DMS114 treated with DMSO at 0.1 percent for 48 hours (cell line): Measurements from ENCODE around the gene NR1D1.

Experiments
- DNase-seq: peaks from one replicate; lab custom pipeline; 2025; ENCODE audit not compliant: unreplicated experiment; lab: John Stamatoyannopoulos, UW

NR1D1 gene

DNA sequence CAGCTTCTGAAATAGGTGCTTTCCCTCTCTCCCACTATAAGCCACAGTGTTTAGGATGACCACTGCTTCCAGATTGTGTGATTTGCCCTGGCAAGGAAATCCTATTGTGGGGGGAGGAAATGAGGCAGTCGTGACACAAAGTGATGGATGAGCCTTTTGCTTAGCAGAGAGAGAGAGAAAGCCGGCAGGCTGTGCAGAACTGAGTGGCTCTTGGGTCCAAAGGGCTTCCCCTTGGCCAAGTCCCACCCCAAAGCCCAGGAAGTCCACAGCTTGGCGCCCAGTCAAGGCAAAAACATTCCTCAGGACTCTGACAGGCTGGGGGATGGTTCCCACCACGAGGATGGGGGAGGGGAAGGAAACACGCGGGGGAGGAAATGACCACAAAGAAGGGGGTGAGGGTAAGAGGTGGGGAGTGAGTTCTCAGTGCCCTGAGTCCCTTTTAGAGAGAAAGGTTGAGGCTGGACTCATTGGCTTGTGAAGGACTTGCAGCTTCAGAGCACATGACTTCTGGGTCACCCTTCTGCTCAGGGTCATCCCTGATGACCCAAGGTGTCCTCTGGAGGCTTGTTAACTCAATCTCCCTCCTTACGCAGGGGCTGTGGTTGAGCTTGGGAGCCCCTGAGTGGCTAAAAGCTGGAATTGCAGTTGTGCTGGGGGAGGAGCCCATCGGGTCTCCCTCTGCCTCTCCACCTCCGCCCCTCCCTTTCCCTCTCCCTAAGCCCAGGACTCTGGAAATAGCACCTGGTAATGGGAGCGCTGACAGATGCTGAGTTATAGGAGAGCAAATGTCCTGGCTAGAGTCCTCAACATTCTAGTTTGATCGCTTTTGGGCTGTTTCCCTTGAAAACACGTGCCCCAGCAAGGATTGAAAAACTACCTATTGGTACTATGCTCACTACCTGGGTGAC lies 11.1 kb upstream of the NR1D1 start:
- peak; percentile 73 for DNase-seq

DNA sequence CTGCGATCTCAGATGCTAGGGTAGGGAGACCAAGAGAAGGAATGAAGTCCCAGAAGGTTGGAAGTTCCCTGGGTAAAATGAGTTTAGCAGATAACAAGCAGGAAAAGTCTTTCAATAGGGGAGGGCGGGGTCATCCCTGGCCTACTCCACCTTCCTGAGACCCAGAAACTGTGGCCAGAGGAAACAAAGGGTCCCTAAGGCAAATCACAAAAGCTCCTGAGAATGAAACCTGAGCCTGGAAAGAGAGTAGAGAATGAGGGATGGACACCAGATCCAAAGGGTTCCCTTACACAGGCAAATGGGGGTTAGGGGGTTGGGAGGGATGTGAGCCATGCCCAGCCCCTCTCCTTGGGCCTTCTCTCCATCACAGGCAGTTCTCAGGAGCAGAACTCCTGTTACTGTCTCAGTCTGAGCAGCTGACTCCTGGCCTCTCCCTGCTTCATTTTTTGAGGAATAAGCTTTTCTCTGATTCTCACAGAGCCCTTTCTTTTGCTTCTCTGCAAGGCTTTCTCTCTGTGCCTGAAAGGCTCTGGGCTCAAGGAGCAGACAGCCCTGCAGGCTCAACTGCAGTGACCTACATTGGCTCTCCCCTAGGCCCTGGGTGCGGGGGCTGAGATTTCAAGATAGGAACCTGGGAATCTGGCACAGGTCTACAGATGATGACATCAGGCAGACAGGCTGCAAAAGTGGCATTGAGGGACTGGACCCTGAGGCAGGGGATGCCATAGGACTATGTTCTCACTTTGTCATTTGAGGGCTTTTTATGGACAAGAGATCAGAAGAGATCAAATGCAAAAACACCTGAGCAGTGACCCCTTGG lies 9.8 kb upstream of the NR1D1 start:
- no peak for DNase-seq

DNA sequence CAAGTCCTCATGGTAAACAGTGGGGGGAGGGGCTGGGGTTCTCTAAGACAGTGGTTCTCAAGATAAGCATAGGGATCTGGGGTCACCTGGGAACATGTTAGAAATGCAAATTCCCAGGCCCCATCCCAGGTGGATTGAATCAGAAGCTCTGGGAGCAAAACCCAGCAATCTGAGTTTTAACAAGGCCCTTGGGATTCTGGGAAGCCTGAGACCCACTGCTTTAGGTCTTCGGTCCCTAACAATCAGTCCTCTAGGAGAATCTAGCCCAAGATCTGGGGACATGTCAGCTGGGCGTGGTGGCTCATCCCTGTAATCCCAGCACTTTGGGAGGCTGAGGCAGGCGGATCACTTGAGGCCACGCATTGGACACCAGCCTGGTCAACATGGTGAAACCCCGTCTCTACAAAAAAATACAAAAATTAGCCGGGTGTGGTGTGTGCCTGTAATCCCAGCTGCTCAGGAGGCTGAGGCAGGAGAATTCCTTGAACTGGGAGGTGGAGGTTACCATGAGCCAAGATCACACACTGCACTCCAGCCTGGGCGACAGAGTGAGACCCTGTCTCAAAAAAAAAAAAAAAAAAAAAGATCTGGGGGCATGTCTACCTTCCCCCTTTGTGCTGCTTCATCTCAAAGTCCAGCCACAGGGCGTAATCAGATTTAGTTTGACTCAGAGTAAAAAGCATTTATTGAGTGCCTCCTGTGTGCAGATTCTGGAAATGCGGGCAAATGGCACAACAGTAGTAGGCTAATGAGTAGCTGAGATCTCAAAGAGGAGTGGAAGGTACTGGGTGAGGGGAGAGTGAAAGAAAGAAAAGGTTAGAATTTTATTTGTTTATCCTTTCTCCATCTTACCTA lies 8.8 kb upstream of the NR1D1 start:
- DNase-seq = no peak

DNA sequence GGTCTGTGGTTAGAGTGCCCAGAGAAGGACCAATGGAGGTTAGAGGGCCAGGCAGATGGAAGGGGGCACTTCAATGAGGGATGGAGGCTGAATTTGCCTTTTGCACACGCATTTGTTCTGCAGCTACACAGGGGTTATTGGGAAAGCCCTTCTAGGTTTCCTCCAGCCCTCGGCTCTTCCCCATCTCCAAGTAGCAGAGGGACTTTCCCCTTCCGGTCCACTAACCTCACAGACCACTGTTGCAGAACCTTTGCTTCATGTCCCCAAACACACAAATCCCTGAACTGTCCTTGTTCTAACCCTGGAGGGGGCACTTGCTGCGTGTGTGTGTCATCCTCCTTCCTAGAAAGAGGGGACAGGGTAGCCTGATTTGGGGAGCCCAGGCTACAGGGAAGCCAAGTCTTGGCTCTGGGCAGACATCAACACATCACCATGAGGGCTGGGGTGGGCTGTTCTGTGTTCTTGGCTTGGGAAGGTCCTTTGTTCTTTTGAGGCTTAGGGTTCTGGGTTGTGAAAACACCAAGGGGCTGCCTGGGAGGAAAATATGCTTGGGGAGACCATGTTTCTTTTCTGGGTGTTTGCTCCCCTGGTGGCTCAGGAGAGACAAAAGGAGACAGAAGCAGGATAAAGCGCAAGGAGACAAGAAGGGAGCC lies 7.3 kb upstream of the NR1D1 start:
- DNase-seq = no peak

DNA sequence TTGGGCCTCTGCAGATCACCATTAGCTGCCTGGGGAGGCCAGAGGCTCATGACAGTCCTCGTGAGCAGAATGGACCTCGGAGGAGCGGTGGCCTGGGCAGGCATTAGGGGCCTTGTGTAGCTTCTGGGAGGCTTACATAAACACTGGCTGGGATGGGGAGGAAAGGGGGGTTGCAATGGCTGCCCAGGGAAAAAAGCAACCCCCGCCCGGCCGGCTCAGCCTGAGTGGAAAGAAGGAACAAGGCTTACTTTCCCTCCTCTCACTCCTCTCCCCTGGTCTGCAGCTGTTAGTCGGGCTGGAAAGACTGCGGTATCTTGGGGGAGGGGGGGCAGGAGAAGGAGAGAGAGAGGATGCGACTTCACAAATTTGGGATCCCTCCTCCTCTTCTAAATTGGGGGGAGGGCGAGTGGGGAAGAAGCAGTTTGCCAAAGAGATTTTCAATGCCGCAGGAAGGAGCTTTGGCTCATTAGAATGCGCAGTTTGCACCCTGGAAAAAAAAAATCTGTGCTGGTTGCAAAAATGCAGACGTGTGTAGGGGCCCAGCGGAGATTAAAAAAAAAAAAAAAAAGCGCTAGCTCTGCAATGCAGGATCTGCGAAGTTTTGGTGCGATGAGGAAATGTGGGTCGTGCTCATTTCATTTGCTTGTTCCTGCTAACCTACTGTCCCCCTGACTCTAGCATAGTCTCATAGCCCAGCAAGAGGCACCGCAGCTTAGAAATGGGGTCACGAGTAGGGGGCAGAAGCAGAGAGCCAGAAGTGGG lies 6.6 kb upstream of the NR1D1 start:
- no peak for DNase-seq

DNA sequence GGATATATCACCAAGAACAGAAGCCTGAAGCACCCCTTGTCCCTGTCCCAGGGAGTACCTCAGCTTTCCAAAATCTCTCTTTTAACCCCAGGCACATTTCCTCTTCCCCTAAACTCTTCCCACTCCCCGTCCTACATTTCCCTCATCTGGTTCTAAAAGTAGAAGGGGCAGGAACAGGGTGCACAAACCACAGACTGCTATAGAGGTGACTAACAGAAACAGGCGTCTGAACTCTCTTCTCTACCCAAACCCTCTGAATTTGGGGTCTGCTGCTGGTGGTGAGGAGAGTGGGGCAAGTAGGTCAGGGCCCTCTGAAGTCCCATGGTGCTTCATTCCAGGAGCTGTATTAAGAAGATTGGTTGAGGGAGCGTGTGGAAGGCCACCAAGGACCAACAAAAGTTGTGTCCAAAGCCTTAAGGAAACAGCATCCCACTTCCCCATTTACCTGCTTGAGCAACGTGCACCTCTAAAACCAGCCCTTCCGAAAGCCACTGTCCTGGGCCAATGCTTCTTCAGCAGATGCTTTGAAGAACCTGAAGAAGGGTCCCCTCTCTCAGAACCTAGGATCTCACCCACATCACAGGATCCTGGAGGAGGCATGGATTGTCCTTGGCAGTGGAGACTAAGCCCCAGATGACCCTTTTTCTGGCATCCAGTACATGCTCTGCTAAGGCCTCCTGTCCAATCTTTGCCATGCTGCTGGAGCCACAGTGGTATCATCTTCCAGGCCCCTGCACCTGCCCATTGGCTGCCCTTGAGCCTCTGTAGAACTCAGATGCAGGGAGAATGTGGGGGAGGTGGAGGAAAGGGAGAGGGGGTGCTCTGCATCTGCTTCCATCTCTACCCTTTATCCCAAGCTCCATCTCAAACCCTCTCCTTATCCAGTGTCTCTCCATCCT lies 5.7 kb upstream of the NR1D1 start:
- DNase-seq = no peak

DNA sequence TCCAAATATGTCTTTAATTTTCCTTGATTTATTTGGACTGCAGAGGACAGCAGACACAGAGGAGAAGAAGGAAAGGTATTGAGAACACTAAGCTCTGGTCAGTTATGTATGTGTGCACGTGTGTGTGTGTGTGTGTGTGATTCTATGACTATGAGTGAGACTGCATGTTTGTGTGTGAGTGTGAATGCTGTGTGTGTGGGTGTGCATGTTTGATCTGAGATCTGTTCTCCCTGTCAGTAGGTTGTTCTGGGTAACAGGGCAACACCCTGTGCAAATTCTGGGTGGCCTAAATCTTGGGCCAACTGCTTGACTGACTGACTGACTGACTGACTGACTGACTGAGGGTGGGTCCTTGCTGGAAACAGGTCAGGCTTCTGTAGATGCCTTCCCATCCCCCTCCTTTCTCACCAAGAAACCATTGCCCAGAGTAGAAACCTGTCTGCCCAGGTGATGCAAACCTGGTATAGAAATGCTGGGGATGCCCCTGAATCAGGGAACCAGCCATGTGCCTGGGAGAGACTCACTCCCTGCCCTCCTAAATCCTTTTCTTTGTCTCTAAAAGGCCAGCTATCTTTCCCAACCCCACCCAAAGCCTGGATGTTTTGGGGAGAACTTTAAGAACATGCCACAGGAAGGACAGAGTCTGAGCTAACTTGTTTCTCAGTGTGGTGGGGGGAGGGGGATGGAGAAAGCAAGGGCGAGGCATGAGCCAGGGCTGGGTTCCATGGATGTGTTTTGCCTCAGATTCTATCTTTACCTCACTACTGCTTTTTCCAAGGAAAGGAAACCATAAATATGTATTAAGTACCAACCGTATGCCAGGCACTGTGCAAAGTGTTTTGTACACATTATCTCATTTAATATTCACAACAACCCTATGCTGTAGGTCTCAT lies 4.5 kb upstream of the NR1D1 start:
- DNase-seq = no peak

DNA sequence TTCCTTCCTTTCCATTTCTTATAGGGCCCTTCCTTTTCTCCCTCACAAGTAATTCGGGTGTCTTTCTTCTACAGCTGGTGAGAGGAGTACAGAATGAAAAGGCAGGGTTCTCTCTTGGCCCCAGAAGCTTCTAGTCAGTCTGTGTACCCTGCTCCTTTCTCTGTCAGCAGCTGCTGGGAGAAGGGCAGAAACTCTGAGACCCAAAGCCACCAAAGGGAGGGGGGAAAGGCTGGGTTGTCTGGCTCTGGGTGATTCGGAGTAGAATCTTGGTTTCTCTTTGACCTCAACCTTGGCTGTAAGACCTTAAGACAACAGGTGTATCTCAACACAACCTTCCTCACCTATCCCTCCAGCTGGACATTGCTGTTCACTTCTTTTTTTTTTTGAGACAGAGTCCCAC lies 3.3 kb upstream of the NR1D1 start:
- DNase-seq = no peak

DNA sequence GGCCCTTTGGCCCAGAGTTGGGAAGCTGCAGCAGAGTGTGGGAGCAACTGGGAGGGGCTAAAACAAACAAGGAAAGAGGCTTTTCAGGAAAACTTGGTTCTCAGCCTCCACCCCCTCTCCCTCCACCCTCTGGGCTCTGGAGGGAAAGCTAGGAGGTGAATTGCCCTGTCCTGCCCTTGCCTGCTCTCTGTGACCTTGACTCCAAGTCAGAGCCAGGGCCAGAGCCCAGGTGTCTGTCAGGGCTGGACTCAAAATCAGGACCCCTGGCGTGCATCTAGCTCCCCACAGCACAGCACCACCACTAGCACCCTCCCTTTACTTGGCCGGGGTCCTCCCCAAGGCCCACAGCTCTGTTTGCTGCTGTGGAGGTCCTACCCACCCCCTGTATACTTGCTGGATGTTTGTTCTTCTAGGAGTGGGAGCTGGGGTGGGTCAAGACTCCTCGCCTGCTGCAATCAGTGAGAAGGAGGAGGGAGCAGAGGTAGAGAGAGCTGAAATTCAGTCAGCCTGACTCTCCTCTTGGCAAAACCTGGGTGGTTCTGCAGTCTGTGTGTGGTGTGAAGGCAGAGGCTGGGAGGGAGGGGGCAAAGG lies 2.8 kb upstream of the NR1D1 start:
- no peak for DNase-seq

DNA sequence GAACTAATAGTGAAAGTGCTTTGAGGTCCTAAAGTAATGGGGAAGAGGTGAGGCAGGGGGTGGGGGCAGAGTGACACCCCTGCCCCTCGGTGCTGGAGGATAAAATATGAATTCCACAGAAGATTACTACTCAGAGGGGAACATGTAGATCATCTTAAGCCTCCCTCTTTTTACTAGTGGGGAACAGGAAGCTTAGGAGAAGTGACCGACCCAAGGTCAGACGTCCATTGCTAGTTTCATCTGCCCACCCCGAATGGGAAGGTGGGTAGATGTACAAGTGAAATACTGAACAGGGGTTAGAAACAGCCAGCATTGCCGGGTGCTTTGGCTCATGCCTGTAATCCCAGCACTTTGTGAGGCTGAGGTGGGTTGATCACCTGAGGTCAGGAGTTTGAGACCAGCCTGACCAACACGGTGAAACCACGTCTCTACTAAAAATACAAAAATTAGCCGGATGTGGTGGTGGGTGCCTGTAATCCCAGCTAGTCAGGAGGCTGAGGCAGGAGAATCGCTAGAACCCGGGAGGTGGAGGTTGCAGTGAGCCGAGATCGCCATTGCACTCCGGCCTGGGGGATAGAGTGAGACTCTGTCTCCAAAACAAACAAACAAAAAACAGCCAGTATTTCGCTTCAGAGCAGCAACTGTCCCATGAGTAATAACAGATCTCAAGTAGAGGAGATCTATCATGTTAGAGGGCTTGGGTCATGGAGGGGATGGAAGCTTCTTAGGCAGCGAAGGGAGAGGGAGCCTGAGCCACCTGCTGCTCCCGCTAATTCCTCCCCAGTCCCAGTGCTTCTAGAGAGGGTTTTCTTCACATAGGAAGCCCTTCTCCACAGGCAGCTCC lies 1.2 kb upstream of the NR1D1 start:
- DNase-seq = no peak

DNA sequence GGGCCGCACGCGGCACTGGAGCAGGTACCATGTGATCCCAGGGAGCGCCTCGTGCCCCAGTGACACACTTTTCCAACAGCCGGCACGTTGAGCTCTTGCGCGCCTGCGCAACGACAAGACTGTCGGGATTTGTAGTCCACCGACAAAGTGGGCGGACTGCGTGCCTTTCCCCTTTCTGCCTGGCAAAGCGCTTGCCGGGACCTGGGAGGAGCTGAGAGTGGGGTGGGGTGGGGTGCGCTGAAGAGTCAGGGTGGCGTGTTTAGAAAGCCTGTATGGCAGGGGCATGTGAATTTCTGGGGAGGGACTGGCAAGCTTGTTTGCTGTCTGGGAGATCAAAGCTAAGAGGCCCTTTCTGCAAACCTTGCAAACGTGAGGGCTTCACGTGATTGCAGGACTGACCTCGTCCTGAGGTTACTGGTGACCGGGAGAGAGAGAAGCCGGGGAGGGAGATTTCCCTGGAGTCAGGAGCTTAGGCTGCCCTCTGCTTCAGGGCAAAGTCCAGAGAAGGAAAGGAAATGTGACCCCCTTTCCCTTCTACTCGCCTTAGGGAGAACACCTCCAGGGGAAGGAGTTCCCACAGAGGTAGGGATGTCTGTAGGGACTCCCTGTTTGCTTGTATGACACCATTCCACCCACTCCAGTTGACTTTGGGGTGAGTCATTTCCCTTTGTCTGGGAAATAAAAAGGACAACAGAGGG lies 429 bp upstream of the NR1D1 start:
- peak; percentile 93 for DNase-seq

DNA sequence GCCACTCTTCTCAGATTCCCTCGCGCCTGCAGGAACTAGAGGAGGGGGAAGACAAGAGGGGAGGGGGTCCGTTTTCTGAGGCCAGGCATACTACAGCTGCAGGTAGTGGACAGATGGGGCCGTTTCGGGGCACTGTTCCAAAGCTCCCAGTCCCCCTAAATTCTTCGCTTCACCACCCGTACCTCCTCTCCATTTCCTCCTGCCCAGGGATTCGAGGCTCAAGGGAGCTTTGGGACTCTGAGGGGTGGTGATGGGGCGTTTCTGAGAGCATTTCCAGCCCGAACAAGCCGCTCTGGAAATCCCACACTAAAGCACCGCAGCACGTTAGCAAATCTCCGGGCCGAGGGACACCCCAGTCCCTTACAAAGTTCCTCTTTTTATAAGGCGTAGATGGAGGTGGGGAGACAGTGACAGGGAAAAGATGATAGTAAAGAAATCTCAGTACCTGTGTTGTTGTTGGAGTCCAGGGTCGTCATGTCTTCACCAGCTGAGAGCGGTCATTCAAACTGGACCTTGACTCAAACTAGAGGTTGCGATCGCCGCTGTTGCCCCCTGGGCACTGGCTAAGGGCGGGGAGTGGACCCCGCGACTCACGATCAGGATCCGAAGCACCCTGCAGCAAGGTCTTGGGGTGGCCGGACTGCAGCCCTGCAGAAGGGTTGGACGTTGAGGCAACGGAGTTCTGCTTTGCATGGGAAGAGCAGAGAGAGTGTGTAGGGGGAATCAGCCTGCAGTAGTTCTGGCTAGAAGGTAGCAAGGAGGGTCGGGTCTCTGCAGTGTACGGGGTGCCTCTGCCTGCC lies 570 bp downstream of the NR1D1 start:
- no peak for DNase-seq

DNA sequence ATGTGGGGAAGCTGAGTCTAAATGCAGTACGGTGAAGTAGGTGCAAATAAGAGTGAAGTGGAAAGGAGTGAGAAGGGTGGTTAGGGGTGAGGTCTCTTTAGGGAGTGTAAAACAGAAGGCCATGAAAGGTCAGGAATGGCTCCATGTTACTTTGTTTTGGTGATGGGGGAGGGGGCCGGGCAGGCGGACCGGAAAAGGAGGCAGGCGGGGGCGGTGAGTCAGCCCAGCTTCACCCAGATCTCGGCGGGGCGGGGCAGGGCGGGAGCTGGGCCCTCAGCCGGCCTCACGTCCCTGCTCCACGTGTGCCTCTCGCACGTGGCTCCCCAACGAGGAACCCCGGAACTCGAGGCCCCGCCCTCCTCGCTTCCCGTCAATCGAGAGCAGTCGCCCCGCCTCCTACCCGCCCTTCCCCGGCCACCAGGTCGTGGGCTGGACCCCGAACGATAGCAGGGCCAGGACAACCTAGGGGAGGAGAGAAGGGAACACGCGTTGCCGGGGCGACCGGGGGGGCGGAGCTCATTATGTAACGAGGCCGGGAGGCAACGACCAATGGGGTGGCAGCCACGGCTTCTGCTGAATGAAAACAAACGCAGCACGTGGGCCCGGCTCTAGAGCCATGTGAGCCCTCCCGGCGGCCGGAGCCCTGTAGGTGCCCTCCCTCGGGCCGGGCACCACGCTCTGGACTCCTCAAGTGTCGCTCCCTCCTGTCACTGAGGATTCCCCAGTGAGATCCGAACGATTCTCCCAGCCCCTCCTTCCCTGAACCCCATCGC lies 1.4 kb downstream of the NR1D1 start:
- DNase-seq = peak; percentile 71
